OCI-LY3 (cell line): ENCODE measurements around the gene AGBL1.

Experiments used
- EZH2phosphoT487 ChIP-seq: fragments of 200-600 bp; shearing (Covaris generic); IDR thresholded peaks from 2 replicates; pipeline ENCODE4 v1.6.1; 2018; ENCODE audit warnings: antibody characterized with exemption, mixed run types, low read depth
- TF ChIP-seq, protein P1 (sequence below): fragments of 200-600, 300-600 bp; sonication (generic); IDR thresholded peaks from 2 replicates; pipeline ENCODE4 v1.5.1; 2014; ENCODE audit warnings: antibody characterized with exemption, low read length, low read depth

DNA sequence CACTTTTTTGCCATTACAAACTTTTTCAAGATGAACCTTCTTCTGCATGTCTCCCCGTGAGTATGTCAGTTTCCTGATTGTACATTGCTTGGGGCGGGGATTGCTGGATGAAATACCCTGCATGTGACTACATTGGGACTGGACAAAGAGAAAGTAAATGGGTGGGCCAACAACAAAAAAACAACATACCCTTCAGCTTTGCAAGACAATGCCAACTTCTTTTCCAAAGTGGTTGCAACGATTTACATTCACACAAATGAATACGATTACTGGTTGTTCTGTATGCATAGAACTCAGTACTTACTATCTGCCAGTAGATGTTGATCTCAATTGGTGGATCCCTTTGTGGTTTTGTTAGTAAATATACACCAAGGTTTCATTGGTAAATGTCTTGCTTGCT is 908.4 kb downstream of the AGBL1 start:
- TF ChIP-seq, protein P1, sequence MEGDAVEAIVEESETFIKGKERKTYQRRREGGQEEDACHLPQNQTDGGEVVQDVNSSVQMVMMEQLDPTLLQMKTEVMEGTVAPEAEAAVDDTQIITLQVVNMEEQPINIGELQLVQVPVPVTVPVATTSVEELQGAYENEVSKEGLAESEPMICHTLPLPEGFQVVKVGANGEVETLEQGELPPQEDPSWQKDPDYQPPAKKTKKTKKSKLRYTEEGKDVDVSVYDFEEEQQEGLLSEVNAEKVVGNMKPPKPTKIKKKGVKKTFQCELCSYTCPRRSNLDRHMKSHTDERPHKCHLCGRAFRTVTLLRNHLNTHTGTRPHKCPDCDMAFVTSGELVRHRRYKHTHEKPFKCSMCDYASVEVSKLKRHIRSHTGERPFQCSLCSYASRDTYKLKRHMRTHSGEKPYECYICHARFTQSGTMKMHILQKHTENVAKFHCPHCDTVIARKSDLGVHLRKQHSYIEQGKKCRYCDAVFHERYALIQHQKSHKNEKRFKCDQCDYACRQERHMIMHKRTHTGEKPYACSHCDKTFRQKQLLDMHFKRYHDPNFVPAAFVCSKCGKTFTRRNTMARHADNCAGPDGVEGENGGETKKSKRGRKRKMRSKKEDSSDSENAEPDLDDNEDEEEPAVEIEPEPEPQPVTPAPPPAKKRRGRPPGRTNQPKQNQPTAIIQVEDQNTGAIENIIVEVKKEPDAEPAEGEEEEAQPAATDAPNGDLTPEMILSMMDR = no peak
- TF ChIP-seq EZH2phosphoT487 = no peak
